NB4 (cell line): ENCODE results near the gene ASXL1.

ENCODE experiments used
- MYC ChIP-seq: IDR thresholded peaks from 2 replicates; pipeline ENCODE4 v1.6.1; 2011; ENCODE audit warnings: low read depth, low read length
- POLR2A ChIP-seq: IDR thresholded peaks from 2 replicates; pipeline ENCODE4 v1.6.1; 2011; ENCODE audit warnings: mild to moderate bottlenecking; ENCODE audit not compliant: insufficient read length; ENCODE audit errors: extremely low read depth
- TF ChIP-seq, protein P1 (sequence below): IDR thresholded peaks from one replicate; pipeline ENCODE4 v1.5.1; 2012; ENCODE audit warnings: low read depth, low read length

DNA sequence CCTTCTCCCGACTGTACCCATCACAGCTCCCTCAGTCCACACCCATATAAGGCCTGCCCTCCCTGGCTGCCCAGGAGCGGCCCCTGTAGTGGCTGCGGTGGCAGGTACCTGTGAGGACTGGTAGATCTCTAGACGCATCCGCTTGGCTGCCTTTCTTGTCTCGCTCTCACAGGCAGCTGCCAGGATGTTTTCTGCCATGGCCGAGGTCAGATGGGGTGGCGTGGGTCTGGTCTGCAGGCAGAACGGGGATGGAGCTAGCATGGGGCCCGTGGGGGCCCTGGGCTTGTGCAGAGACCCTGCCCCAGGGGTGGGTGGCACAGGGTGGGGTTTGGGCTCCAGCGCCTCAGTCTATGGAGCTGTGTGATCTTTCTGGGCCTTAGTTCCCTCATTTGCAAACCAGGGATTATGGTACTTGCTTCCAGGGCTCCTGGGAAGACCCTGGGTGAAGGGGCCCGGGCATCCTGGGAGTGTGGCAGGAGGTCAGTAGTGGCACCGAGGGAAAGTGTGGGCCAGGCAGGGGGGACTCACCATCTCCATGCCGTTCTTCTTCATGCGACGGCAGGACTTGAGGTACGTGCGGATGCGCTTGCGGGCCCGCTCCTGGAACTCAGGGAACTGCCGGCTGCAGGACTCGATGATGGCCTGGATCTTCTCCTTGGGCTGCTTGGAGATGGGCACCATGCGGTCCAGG lies 94.8 kb downstream of the ASXL1 start:
- TF ChIP-seq POLR2A (no peak), MYC (no peak)
- TF ChIP-seq, protein P1, sequence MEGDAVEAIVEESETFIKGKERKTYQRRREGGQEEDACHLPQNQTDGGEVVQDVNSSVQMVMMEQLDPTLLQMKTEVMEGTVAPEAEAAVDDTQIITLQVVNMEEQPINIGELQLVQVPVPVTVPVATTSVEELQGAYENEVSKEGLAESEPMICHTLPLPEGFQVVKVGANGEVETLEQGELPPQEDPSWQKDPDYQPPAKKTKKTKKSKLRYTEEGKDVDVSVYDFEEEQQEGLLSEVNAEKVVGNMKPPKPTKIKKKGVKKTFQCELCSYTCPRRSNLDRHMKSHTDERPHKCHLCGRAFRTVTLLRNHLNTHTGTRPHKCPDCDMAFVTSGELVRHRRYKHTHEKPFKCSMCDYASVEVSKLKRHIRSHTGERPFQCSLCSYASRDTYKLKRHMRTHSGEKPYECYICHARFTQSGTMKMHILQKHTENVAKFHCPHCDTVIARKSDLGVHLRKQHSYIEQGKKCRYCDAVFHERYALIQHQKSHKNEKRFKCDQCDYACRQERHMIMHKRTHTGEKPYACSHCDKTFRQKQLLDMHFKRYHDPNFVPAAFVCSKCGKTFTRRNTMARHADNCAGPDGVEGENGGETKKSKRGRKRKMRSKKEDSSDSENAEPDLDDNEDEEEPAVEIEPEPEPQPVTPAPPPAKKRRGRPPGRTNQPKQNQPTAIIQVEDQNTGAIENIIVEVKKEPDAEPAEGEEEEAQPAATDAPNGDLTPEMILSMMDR: no peak
